CD14-positive monocyte (primary cell): ENCODE measurements around the gene MBNL3. TPM values are rescaled to one million over a fixed set of nuclear protein-coding genes. Genes with fewer than 3 reads are reported as not detected.
A peak's percentile ranks its signal among the peaks of the same experiment; 100 is the strongest.

Experiments used
- DNase-seq, 3 donors: peaks; one replicate each; pipeline ENCODE4 v3.0.0-alpha.2; 2011 to 2022
- H2AFZ ChIP-seq: 2 replicates; pipeline ENCODE4 v1.6.0; 2012; ENCODE audit warnings: mild to moderate bottlenecking, low read depth, low read length, inconsistent platforms; ENCODE audit not compliant: insufficient read depth, poor library complexity, severe bottlenecking
- H3K27ac ChIP-seq, 2 donors: 1 replicate in 1 of 2; 2 replicates in 1 of 2; pipeline ENCODE4 v1.5.1; 2012 to 2013; ENCODE audit warnings: low read length in 2 of 2, control low read depth in 1 of 2, inconsistent platforms in 1 of 2, low read depth in 1 of 2, mild to moderate bottlenecking in 1 of 2
- H3K27me3 ChIP-seq, 2 donors: one replicate each; pipeline versions ENCODE4 v1.6.0 to v1.6.1; 2011 to 2013; ENCODE audit warnings: low read length in 2 of 2; ENCODE audit not compliant: control insufficient read depth in 2 of 2, insufficient read depth in 2 of 2
- H3K36me3 ChIP-seq, 2 donors: replicated peaks in 1 of 2; 1 replicate in 1 of 2; 2 replicates in 1 of 2; pipeline versions ENCODE4 v1.5.1 to v1.6.1; 2012 to 2013; ENCODE audit warnings: low read length in 2 of 2, control low read depth in 1 of 2, inconsistent platforms in 1 of 2, mild to moderate bottlenecking in 1 of 2; ENCODE audit not compliant: insufficient read depth in 2 of 2, control insufficient read depth in 1 of 2
- H3K4me1 ChIP-seq, 2 donors: 1 replicate in 1 of 2; 2 replicates in 1 of 2; pipeline versions ENCODE4 v1.5.1 to v1.6.1; 2012 to 2013; ENCODE audit warnings: low read length in 2 of 2, control low read depth in 1 of 2, inconsistent platforms in 1 of 2, mild to moderate bottlenecking in 1 of 2, moderate library complexity in 1 of 2; ENCODE audit not compliant: insufficient read depth in 2 of 2, control insufficient read depth in 1 of 2
- H3K4me2 ChIP-seq: replicated peaks from 2 replicates; pipeline ENCODE3; 2012; ENCODE audit warnings: low read length, moderate library complexity, mild to moderate bottlenecking; ENCODE audit not compliant: poor library complexity, severe bottlenecking; ENCODE audit errors: extremely low read depth
- H3K4me3 ChIP-seq, 3 experiments: fragments of 200-600 bp in 1 of 3; sonication (generic) in 1 of 3; replicated peaks in 1 of 3; 1 replicate in 2 of 3; 2 replicates in 1 of 3; pipeline ENCODE4 v1.5.1; 2011 to 2013; ENCODE audit warnings: low read length in 3 of 3, mild to moderate bottlenecking in 3 of 3, control low read depth in 2 of 3, low read depth in 2 of 3, inconsistent platforms in 1 of 3, moderate library complexity in 1 of 3
- H3K79me2 ChIP-seq: 2 replicates; pipeline ENCODE4 v1.6.0; 2012; ENCODE audit warnings: mild to moderate bottlenecking, control low read depth, inconsistent platforms, low read length, moderate library complexity; ENCODE audit not compliant: insufficient read depth
- H3K9ac ChIP-seq: 2 replicates; pipeline ENCODE4 v1.6.0; 2017; ENCODE audit warnings: low read length, mild to moderate bottlenecking; ENCODE audit not compliant: insufficient read depth, poor library complexity, severe bottlenecking
- H3K9me3 ChIP-seq, 2 donors: replicated peaks in 1 of 2; 1 replicate in 1 of 2; 2 replicates in 1 of 2; pipeline versions ENCODE4 v1.5.1 to v1.6.1; 2012 to 2013; ENCODE audit warnings: low read length in 2 of 2, control low read depth in 1 of 2; ENCODE audit not compliant: control insufficient read depth in 1 of 2, insufficient read depth in 1 of 2
- H4K20me1 ChIP-seq: 2 replicates; pipeline ENCODE4 v1.6.0; 2012; ENCODE audit warnings: mild to moderate bottlenecking, low read length, control low read depth, moderate library complexity; ENCODE audit not compliant: insufficient read depth
- H3K27ac Mint-ChIP-seq, 7 donors: one replicate each; pipeline ENCODE4 v1.8.0; 2020; ENCODE audit warnings: mild to moderate bottlenecking in 7 of 7, mixed read lengths in 7 of 7, moderate library complexity in 6 of 7, inconsistent platforms in 2 of 7
- H3K27me3 Mint-ChIP-seq, 3 donors: one replicate each; pipeline ENCODE4 v1.8.0; 2021 to 2022; ENCODE audit warnings: low read depth in 3 of 3, mild to moderate bottlenecking in 3 of 3, mixed read lengths in 3 of 3, moderate library complexity in 3 of 3, inconsistent platforms in 1 of 3
- H3K36me3 Mint-ChIP-seq, 2 donors: one replicate each; pipeline ENCODE4 v1.8.0; 2020; ENCODE audit warnings: mixed read lengths in 2 of 2, inconsistent platforms in 1 of 2, mild to moderate bottlenecking in 1 of 2
- H3K4me1 Mint-ChIP-seq: one replicate; pipeline ENCODE4 v1.8.0; 2020; ENCODE audit warnings: mild to moderate bottlenecking, mixed read lengths
- H3K4me3 Mint-ChIP-seq, 2 donors: one replicate each; pipeline ENCODE4 v1.8.0; 2020; ENCODE audit warnings: mild to moderate bottlenecking in 2 of 2, mixed read lengths in 2 of 2, moderate library complexity in 1 of 2
- H3K9me3 Mint-ChIP-seq, 7 donors: one replicate each; pipeline ENCODE4 v1.8.0; 2020 to 2022; ENCODE audit warnings: mixed read lengths in 7 of 7, mild to moderate bottlenecking in 6 of 7, moderate library complexity in 6 of 7, inconsistent platforms in 2 of 7
- WGBS: methylation state at CpG from one replicate; pipeline ENCODE4 v1.1.5; 2013; ENCODE audit warnings: missing lambda C conversion rate; ENCODE audit not compliant: insufficient coverage; 5-methylcytosine and 5-hydroxymethylcytosine counted together
- intact Hi-C, 2 donors: fragments of 100-400 bp; cut with micrococcal nuclease; formaldehyde crosslinking; loops; one replicate each; pipeline versions ENCODE4 v1.15.0 to v1.15.1; 2023
- polyA plus RNA-seq, 3 donors: library from polyadenylated mRNA; depleted of rRNA in 1 of 3; unstranded in 2 of 3; stranded (reverse) in 1 of 3; fragments of 300-500 nt in 2 of 3; fragments of >200 nt in 1 of 3; fragmentation: Illumina TruSeq in 2 of 3; gene quantifications; 1 replicate in 2 of 3; 2 replicates in 1 of 3; pipeline ENCODE4 v1.2.3, GENCODE V29; 2012 to 2021
- TF ChIP-seq, protein P1 (sequence below): fragments of 200-600 bp; IDR thresholded peaks from one replicate; pipeline ENCODE4 v1.8.0; 2022; ENCODE audit warnings: antibody characterized with exemption, mild to moderate bottlenecking

The MBNL3 gene
- polyA plus RNA-seq, 3 donors = 7.4 to 32.8 (median 22.4) TPM

- Mint-ChIP-seq H3K27me3 (peaks cover 0 to 7% (median 4%) of the 10 kb centered on the region in 3 donors), H3K4me1 (peaks cover 18% of the 10 kb centered on the region), H3K27ac (no peak overlapping the region), H3K36me3 (no peaks in the 10 kb centered on the region), H3K4me3 (no peak overlapping the region), H3K9me3 (peaks cover 0 to 13% (median 7%) of the 10 kb centered on the region in 7 donors)
- no peaks in the 10 kb centered on the region for H3K79me2 ChIP-seq
- no peak overlapping the region for H3K4me2 ChIP-seq
- no peak overlapping the region for H2AFZ ChIP-seq
- TF ChIP-seq, protein P1, sequence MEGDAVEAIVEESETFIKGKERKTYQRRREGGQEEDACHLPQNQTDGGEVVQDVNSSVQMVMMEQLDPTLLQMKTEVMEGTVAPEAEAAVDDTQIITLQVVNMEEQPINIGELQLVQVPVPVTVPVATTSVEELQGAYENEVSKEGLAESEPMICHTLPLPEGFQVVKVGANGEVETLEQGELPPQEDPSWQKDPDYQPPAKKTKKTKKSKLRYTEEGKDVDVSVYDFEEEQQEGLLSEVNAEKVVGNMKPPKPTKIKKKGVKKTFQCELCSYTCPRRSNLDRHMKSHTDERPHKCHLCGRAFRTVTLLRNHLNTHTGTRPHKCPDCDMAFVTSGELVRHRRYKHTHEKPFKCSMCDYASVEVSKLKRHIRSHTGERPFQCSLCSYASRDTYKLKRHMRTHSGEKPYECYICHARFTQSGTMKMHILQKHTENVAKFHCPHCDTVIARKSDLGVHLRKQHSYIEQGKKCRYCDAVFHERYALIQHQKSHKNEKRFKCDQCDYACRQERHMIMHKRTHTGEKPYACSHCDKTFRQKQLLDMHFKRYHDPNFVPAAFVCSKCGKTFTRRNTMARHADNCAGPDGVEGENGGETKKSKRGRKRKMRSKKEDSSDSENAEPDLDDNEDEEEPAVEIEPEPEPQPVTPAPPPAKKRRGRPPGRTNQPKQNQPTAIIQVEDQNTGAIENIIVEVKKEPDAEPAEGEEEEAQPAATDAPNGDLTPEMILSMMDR = no peak
- peaks cover 0 to 2% of the 10 kb centered on the region in 2 donors for H3K27me3 ChIP-seq
- no peaks in the 10 kb centered on the region for H4K20me1 ChIP-seq
- H3K27ac ChIP-seq = no peak overlapping the region
- no peak overlapping the region for H3K9ac ChIP-seq
- DNase-seq = no peak
- H3K36me3 ChIP-seq = no peaks in the 10 kb centered on the region
- H3K4me3 ChIP-seq = no peak overlapping the region
- H3K9me3 ChIP-seq = peaks cover 0 to 6% of the 10 kb centered on the region in 2 donors
- peaks cover 18 to 20% of the 10 kb centered on the region in 2 donors for H3K4me1 ChIP-seq
- intact Hi-C loops = no loop called here
- no CpG with 5 or more reads among the region's 1 CpG for WGBS
These were observed 4.3 kb upstream of the MBNL3 start for GRCh38 chrX:132493095-132493494.

DNA sequence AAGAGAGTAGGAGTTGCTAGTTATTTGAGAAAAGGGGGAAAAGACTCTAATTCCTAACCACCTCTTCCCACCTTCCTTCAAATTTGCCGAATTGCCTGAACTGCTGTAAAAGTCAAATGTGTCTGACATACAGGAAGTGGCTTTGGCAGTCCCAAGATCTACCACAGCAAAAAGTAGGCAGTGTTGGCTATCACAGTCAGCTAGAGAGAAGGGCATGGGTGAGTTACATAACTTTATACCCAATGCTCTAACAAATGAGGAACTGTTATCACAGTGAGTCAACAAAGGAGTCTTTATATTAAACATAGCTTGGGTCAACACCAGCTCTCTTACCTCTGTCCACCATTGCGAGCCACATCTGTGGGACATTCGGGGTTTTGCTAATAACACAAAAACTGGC is 2.4 kb upstream of the MBNL3 start:
- Histone ChIP-seq H3K4me3 (peak overlapping the region; percentile 20 to 81 (median 37)), H3K9ac (no peak overlapping the region), H3K27me3 (peaks cover 0 to 2% of the 10 kb centered on the region in 2 donors), H4K20me1 (no peaks in the 10 kb centered on the region), H3K27ac (peak overlapping the region in 1 of 2 donors; percentile 65), H3K4me1 (peaks cover 29 to 35% of the 10 kb centered on the region in 2 donors), H3K79me2 (peaks cover 15% of the 10 kb centered on the region), H2AFZ (no peak overlapping the region), H3K36me3 (no peaks in the 10 kb centered on the region), H3K4me2 (peak overlapping the region; percentile 75), H3K9me3 (peaks cover 0 to 6% of the 10 kb centered on the region in 2 donors)
- H3K36me3 Mint-ChIP-seq = no peaks in the 10 kb centered on the region
- DNase-seq = peak; percentile 73 to 86 (median 85)
- intact Hi-C loops = no loop called here
- TF ChIP-seq, protein P1 = peak; percentile 21
- H3K4me1 Mint-ChIP-seq = peaks cover 32% of the 10 kb centered on the region
- peaks cover 0 to 13% (median 7%) of the 10 kb centered on the region in 7 donors for H3K9me3 Mint-ChIP-seq
- H3K27me3 Mint-ChIP-seq = peaks cover 0 to 5% (median 2%) of the 10 kb centered on the region in 3 donors
- no CpG with 5 or more reads among the region's 3 CpGs for WGBS
- H3K4me3 Mint-ChIP-seq = peak overlapping the region; percentile 78 to 89
- H3K27ac Mint-ChIP-seq = peak overlapping the region in 6 of 7 donors; percentile 12 to 62 (median 50)
